ENCODE measurements around the gene PRLH.
A peak's percentile ranks its signal among the peaks of the same experiment; 100 is the strongest.
"Not testable (repeated sequence)": the region's sequence is repeated elsewhere in the genome, so short reads cannot be mapped to it uniquely, and the experiment has no call there.

The PRLH gene

GRCh38 chr2:237602409-237602808 is 36.0 kb downstream of the PRLH start:
- no peak for DNase-seq

GRCh38 chr2:237603049-237603717 is 36.8 kb downstream of the PRLH start:
- DNase-seq: no peak

- peak; percentile 69 for DNase-seq
Measured at GRCh38 chr2:237603718-237604362, 37.5 kb downstream of the PRLH start.

GRCh38 chr2:237604391-237604790 is 38.0 kb downstream of the PRLH start:
- no peak for DNase-seq

GRCh38 chr2:237604960-237605359 is 38.6 kb downstream of the PRLH start:
- DNase-seq: peak; percentile 33

- not testable (repeated sequence) for DNase-seq
Measured at GRCh38 chr2:237606522-237606921, 40.1 kb downstream of the PRLH start.

GRCh38 chr2:237612527-237613357 is 46.4 kb downstream of the PRLH start:
- DNase-seq: no peak

- DNase-seq: no peak
Measured at GRCh38 chr2:237613679-237614078, 47.3 kb downstream of the PRLH start.

GRCh38 chr2:237614151-237614720 is 47.9 kb downstream of the PRLH start:
- DNase-seq: peak; percentile 36

GRCh38 chr2:237615631-237616249 is 49.4 kb downstream of the PRLH start:
- DNase-seq: no peak

GRCh38 chr2:237616373-237616733 is 50.0 kb downstream of the PRLH start:
- no peak for DNase-seq
